GM23248 (cell line): Measurements from ENCODE around the gene ITPA.

ENCODE experiments used
- EZH2 ChIP-seq: fragments of 200-600 bp; sonication (generic); IDR thresholded peaks from 2 replicates; pipeline ENCODE4 v1.6.1; 2018; ENCODE audit warnings: antibody characterized with exemption, mild to moderate bottlenecking; ENCODE audit not compliant: insufficient read depth, poor library complexity, severe bottlenecking
- EZH2phosphoT487 ChIP-seq: fragments of 200-600 bp; sonication (generic); IDR thresholded peaks from 2 replicates; pipeline ENCODE4 v1.6.1; 2018; ENCODE audit warnings: antibody characterized with exemption, moderate library complexity, mild to moderate bottlenecking, low read depth; ENCODE audit not compliant: insufficient read depth

DNA sequence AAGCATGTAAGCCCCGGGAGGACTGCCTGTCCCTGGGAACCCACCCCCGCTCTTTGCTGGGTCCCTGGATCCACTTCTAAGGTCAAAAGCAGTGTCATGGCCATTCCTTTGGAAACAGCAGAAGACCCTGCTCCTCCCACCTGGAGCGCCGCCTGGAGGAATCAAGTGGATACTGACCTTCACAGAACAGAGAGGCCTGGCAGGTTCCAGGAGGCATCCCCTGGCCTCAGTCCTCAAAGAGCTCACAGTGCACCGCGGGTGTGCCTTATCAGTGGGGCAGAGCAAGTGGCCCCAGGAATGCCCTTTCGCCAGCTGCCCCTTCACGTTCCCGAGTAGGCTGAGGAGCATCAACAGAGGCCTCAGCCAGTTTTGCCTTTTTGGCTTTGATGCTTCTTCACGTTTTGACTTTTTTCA lies 40.8 kb downstream of the ITPA start:
- no peak for TF ChIP-seq EZH2
- TF ChIP-seq EZH2phosphoT487 = no peak
